H9 (cell line): ENCODE measurements around the gene PSMD6. TPM values are rescaled to one million over a fixed set of nuclear protein-coding genes. Genes with fewer than 3 reads are reported as not detected.

Experiments used
- DNase-seq: peaks from one replicate; pipeline ENCODE4 v3.0.0-alpha.2; 2017
- H2AFZ ChIP-seq: one replicate; pipeline ENCODE4 v1.6.1; 2013; ENCODE audit warnings: mild to moderate bottlenecking, low read length, control low read depth, moderate library complexity
- H2AK5ac ChIP-seq: 2 replicates; pipeline ENCODE4 v1.6.1; 2013; ENCODE audit warnings: low read length, control low read depth, mixed read lengths; ENCODE audit not compliant: insufficient read length
- H2BK120ac ChIP-seq: one replicate; pipeline ENCODE4 v1.6.1; 2013; ENCODE audit warnings: low read depth, mild to moderate bottlenecking, low read length, control low read depth, inconsistent platforms; ENCODE audit not compliant: poor library complexity, severe bottlenecking
- H2BK12ac ChIP-seq: 2 replicates; pipeline ENCODE4 v1.6.1; 2013; ENCODE audit warnings: low read length, control low read depth, mixed read lengths, low read depth; ENCODE audit not compliant: insufficient read length
- H2BK15ac ChIP-seq: 2 replicates; pipeline ENCODE4 v1.6.1; 2013; ENCODE audit warnings: low read depth, low read length, control low read depth
- H2BK20ac ChIP-seq: one replicate; pipeline ENCODE4 v1.6.1; 2013; ENCODE audit warnings: low read depth, mild to moderate bottlenecking, low read length, control low read depth, inconsistent platforms; ENCODE audit not compliant: poor library complexity, severe bottlenecking
- H2BK5ac ChIP-seq: 2 replicates; pipeline ENCODE4 v1.6.1; 2013; ENCODE audit warnings: low read length, control low read depth, mixed read lengths; ENCODE audit not compliant: insufficient read length
- H3K14ac ChIP-seq: 2 replicates; pipeline ENCODE4 v1.6.1; 2013; ENCODE audit warnings: low read length, control low read depth; ENCODE audit not compliant: insufficient read depth
- H3K18ac ChIP-seq: 2 replicates; pipeline ENCODE4 v1.6.1; 2013; ENCODE audit warnings: low read depth, mild to moderate bottlenecking, mixed read lengths, low read length, control low read depth; ENCODE audit not compliant: insufficient read length
- H3K23ac ChIP-seq: 2 replicates; pipeline ENCODE4 v1.6.1; 2013; ENCODE audit warnings: low read length, control low read depth, mixed read lengths, low read depth; ENCODE audit not compliant: insufficient read length
- H3K23me2 ChIP-seq: 2 replicates; pipeline ENCODE4 v1.6.1; 2013; ENCODE audit warnings: low read depth, mild to moderate bottlenecking, mixed read lengths, low read length, control low read depth; ENCODE audit not compliant: insufficient read length, poor library complexity, severe bottlenecking
- H3K27ac ChIP-seq: 2 replicates; pipeline ENCODE4 v1.5.1; 2013; ENCODE audit warnings: low read length, control low read depth, mixed read lengths, low read depth; ENCODE audit not compliant: insufficient read length
- H3K27me3 ChIP-seq: 2 replicates; pipeline ENCODE4 v1.6.1; 2013; ENCODE audit warnings: low read length, control low read depth, inconsistent platforms; ENCODE audit not compliant: insufficient read depth
- H3K4ac ChIP-seq: 2 replicates; pipeline ENCODE4 v1.6.1; 2013; ENCODE audit warnings: low read depth, mild to moderate bottlenecking, control low read depth, inconsistent platforms, low read length, moderate library complexity
- H3K4me1 ChIP-seq: 2 replicates; pipeline ENCODE4 v1.6.1; 2013; ENCODE audit warnings: low read length, control low read depth, inconsistent platforms; ENCODE audit not compliant: insufficient read depth
- H3K4me2 ChIP-seq: 2 replicates; pipeline ENCODE4 v1.6.1; 2013; ENCODE audit warnings: low read length, control low read depth, mixed read lengths; ENCODE audit not compliant: insufficient read length, insufficient read depth
- H3K56ac ChIP-seq: 2 replicates; pipeline ENCODE4 v1.6.1; 2013; ENCODE audit warnings: low read depth, mild to moderate bottlenecking, mixed read lengths, low read length, control low read depth; ENCODE audit not compliant: insufficient read length
- H3K79me1 ChIP-seq: 2 replicates; pipeline ENCODE4 v1.6.1; 2013; ENCODE audit warnings: low read depth, mild to moderate bottlenecking, moderate library complexity, low read length, control low read depth, inconsistent platforms; ENCODE audit not compliant: insufficient read depth, poor library complexity, severe bottlenecking
- H3K79me2 ChIP-seq: 2 replicates; pipeline ENCODE4 v1.6.1; 2013; ENCODE audit warnings: low read length, control low read depth, inconsistent platforms; ENCODE audit not compliant: insufficient read depth
- H3K9ac ChIP-seq: 2 replicates; pipeline ENCODE4 v1.6.1; 2013; ENCODE audit warnings: low read length, control low read depth, mixed read lengths; ENCODE audit not compliant: insufficient read length; ENCODE audit errors: extremely low read depth
- H3K9me3 ChIP-seq: one replicate; pipeline ENCODE4 v1.6.1; 2013; ENCODE audit warnings: low read depth, low read length, inconsistent platforms; ENCODE audit not compliant: control insufficient read depth
- H3T11ph ChIP-seq: one replicate; pipeline ENCODE4 v1.6.1; 2013; ENCODE audit warnings: mild to moderate bottlenecking, low read length, control low read depth, inconsistent platforms
- H4K20me1 ChIP-seq: one replicate; pipeline ENCODE4 v1.6.1; 2013; ENCODE audit not compliant: control insufficient read depth, insufficient read length, insufficient read depth
- H4K5ac ChIP-seq: 2 replicates; pipeline ENCODE4 v1.6.1; 2013; ENCODE audit warnings: low read depth, mild to moderate bottlenecking, mixed read lengths, low read length, control low read depth; ENCODE audit not compliant: insufficient read length
- H4K8ac ChIP-seq: replicated peaks from 2 replicates; pipeline ENCODE4 v1.6.1; 2013; ENCODE audit warnings: low read length, control low read depth, mixed read lengths, low read depth; ENCODE audit not compliant: insufficient read length
- H4K91ac ChIP-seq: 2 replicates; pipeline ENCODE4 v1.6.1; 2013; ENCODE audit warnings: low read depth, mild to moderate bottlenecking, moderate library complexity, mixed read lengths, low read length, control low read depth; ENCODE audit not compliant: insufficient read length
- H3K27ac Mint-ChIP-seq, 3 experiments: 2 replicates in 2 of 3; 3 replicates in 1 of 3; pipeline ENCODE4 v1.8.0; 2020 to 2021; ENCODE audit warnings: mixed read lengths in 3 of 3, mild to moderate bottlenecking in 1 of 3, moderate library complexity in 1 of 3
- H3K27me3 Mint-ChIP-seq: 2 replicates; pipeline ENCODE4 v1.8.0; 2021; ENCODE audit warnings: low read depth, mild to moderate bottlenecking, moderate library complexity, mixed read lengths
- H3K36me3 Mint-ChIP-seq, 3 experiments: 2 replicates in 2 of 3; 3 replicates in 1 of 3; pipeline ENCODE4 v1.8.0; 2020 to 2021; ENCODE audit warnings: low read depth in 3 of 3, mixed read lengths in 3 of 3; ENCODE audit not compliant: insufficient read depth in 1 of 3
- H3K4me1 Mint-ChIP-seq, 2 experiments: 2 replicates each; pipeline ENCODE4 v1.8.0; 2020; ENCODE audit warnings: mixed read lengths in 2 of 2
- H3K4me3 Mint-ChIP-seq, 2 experiments: 2 replicates in 1 of 2; 3 replicates in 1 of 2; pipeline ENCODE4 v1.8.0; 2020 to 2021; ENCODE audit warnings: mild to moderate bottlenecking in 2 of 2, mixed read lengths in 2 of 2, moderate library complexity in 1 of 2
- H3K9me3 Mint-ChIP-seq, 2 experiments: 2 replicates in 1 of 2; 3 replicates in 1 of 2; pipeline ENCODE4 v1.8.0; 2020; ENCODE audit warnings: mild to moderate bottlenecking in 2 of 2, mixed read lengths in 2 of 2, moderate library complexity in 1 of 2
- CTCF ChIP-seq: fragments of 200-600 bp; sonication (generic); conservative IDR thresholded peaks from 3 replicates; pipeline ENCODE4 v1.8.0; 2021; ENCODE audit warnings: antibody characterized with exemption, mild to moderate bottlenecking
- WGBS: extraction: QIAGEN DNeasy Blood & Tissue Kit; methylation state at CpG from one replicate; pipeline ENCODE4 v1.1.7; 2013; ENCODE audit warnings: missing lambda C conversion rate, low lambda C conversion rate, mixed read lengths; ENCODE audit not compliant: insufficient read length; ENCODE audit errors: extremely low coverage; 5-methylcytosine and 5-hydroxymethylcytosine counted together
- total RNA-seq: library from RNA; stranded (reverse); gene quantifications from 2 replicates; pipeline ENCODE4 v1.2.1, GENCODE V29; 2021

Gene PSMD6
- total RNA-seq, 1 experiment from 2014 or later, result 112 TPM

- Histone ChIP-seq H3K4me2 (no peak overlapping the region), H2AFZ (no peak overlapping the region), H3K4me1 (no peaks in the 10 kb centered on the region), H3K9ac (no peak overlapping the region), H3K18ac (no peak overlapping the region), H3K4ac (no peak overlapping the region), H4K8ac (no peak overlapping the region), H3K14ac (no peak overlapping the region), H2BK15ac (no peak overlapping the region), H4K91ac (no peak overlapping the region), H2BK20ac (no peak overlapping the region), H4K20me1 (no peaks in the 10 kb centered on the region), H2BK12ac (no peak overlapping the region), H3K27me3 (no peaks in the 10 kb centered on the region), H3K79me1 (peaks cover 2% of the 10 kb centered on the region), H2AK5ac (no peak overlapping the region), H2BK120ac (no peak overlapping the region), H4K5ac (no peak overlapping the region), H3T11ph (no peak overlapping the region), H2BK5ac (no peak overlapping the region), H3K23ac (no peak overlapping the region), H3K27ac (no peak overlapping the region), H3K79me2 (no peaks in the 10 kb centered on the region), H3K23me2 (no peaks in the 10 kb centered on the region), H3K9me3 (no peaks in the 10 kb centered on the region), H3K56ac (no peak overlapping the region)
- no CpG with 5 or more reads among the region's 2 CpGs for WGBS
- peaks cover 0 to 3% of the 10 kb centered on the region in 2 experiments; a peak in 1 of 4 replicates for H3K4me1 Mint-ChIP-seq
- H3K4me3 Mint-ChIP-seq, result no peak overlapping the region
- no peak for DNase-seq
- peak overlapping the region in 1 of 3 experiments; percentile 71; a peak in 1 of 7 replicates for H3K27ac Mint-ChIP-seq
- no peaks in the 10 kb centered on the region for H3K27me3 Mint-ChIP-seq
- peaks cover 1 to 18% (median 17%) of the 10 kb centered on the region in 3 experiments; a peak in 6 of 7 replicates for H3K36me3 Mint-ChIP-seq
- no peaks in the 10 kb centered on the region for H3K9me3 Mint-ChIP-seq
- no peak for TF ChIP-seq CTCF
Measured at GRCh38 chr3:63980019-63980418, 43.3 kb downstream of the PSMD6 start.
